H1 (cell line): ENCODE data around the gene GK2. TPM values are rescaled to one million over a fixed set of nuclear protein-coding genes. Genes with fewer than 3 reads are reported as not detected.

Source experiments
- CHD7 ChIP-seq: fragments of 300-600 bp; sonication (generic); IDR thresholded peaks from 2 replicates; pipeline ENCODE4 v1.7.1; 2012; ENCODE audit warnings: low read length, moderate library complexity, mild to moderate bottlenecking, inconsistent platforms; ENCODE audit not compliant: insufficient replicate concordance
- PHF8 ChIP-seq: fragments of 200-600 bp; sonication (generic); conservative IDR thresholded peaks from 2 replicates; pipeline ENCODE4 v1.7.1; 2012; ENCODE audit warnings: low read depth, mild to moderate bottlenecking, inconsistent platforms, low read length, moderate library complexity
- RXRA ChIP-seq: IDR thresholded peaks from 2 replicates; pipeline ENCODE4 v1.6.1; 2011; ENCODE audit warnings: low read depth, mild to moderate bottlenecking, low read length, moderate library complexity; ENCODE audit not compliant: insufficient read depth
- polyA plus RNA-seq, 7 experiments: library from polyadenylated mRNA; depleted of rRNA in 3 of 7; stranded (reverse) in 5 of 7; unstranded in 2 of 7; fragments of >200 nt in 5 of 7; fragments of 200-250 nt in 2 of 7; gene quantifications; 1 replicate in 5 of 7; 2 replicates in 1 of 7; 4 replicates in 1 of 7; pipeline versions ENCODE4 v1.2.1 to v1.2.3, GENCODE V29; 2011 to 2013; ENCODE audit warnings: missing spikeins in 2 of 7, mixed read lengths in 2 of 7
- total RNA-seq: library from RNA; stranded (reverse); fragmentation: NEBNext Ultra II Directional; extraction: Animal tissue kit (Norgen Biotek cat#: 25700); gene quantifications from 2 replicates; pipeline ENCODE4 v1.2.1, GENCODE V29; 2021

The GK2 gene
- total and polyA plus RNA-seq, 2 of the 8 experiments (the other 6 are each of a cell fraction or from before 2014, with no cell fraction given) = not detected

- TF ChIP-seq CHD7 = no peak
- no peak for TF ChIP-seq RXRA
- TF ChIP-seq PHF8 = no peak
Measured at GRCh38 chr4:79390890-79391289, 17.1 kb downstream of the GK2 start (continued).
